ENCODE measurements around the gene PRKAA1. TPM values are rescaled to one million over a fixed set of nuclear protein-coding genes. Genes with fewer than 3 reads are reported as not detected.

Gene PRKAA1
- total RNA-seq, 1 experiment from 2014 or later: 178 TPM

- ChIA-PET CTCF (interaction anchor here (0.5 kb wide), 1 partner anchor 35 kb away, joined by 4 read pairs; no protein-coding TSS in a partner anchor), POLR2A (ENCODE audit: unreplicated experiment) (interaction anchor here (0.5 kb wide), 1 partner anchor 14 kb away, joined by 5 read pairs; no protein-coding TSS in a partner anchor)
- peaks cover 57% of the 10 kb centered on the region for H3K36me3 ChIP-seq (ENCODE audit: low read depth)
- DNase-seq: no peak
- intact Hi-C loops (cut with micrococcal nuclease; ENCODE audit: unreplicated experiment): no loop called here
- peak overlapping the region; percentile 96 for H3K27ac ChIP-seq
- H3K9me2 ChIP-seq (ENCODE audit: insufficient read depth): no peaks in the 10 kb centered on the region
- H3K79me2 ChIP-seq (ENCODE audit: low read depth): peaks cover 66% of the 10 kb centered on the region
- peak overlapping the region; percentile 99 for H3K4me2 ChIP-seq
- H3F3A ChIP-seq (ENCODE audit: insufficient read depth, low read depth): peaks cover 76% of the 10 kb centered on the region
- peaks cover 52% of the 10 kb centered on the region for H4K20me1 ChIP-seq (ENCODE audit: insufficient read depth)
- no peak overlapping the region for H2AFZ ChIP-seq
- no peaks in the 10 kb centered on the region for H3K9me3 ChIP-seq (ENCODE audit: insufficient read depth, low read depth)
- H3K27me3 ChIP-seq (ENCODE audit: insufficient read depth, low read depth): no peaks in the 10 kb centered on the region
- H3K4me1 ChIP-seq (replicated peaks; ENCODE audit: insufficient read depth): peaks cover 40% of the 10 kb centered on the region
- H3K4me3 ChIP-seq: peak overlapping the region; percentile 86
- TF ChIP-seq EZH2 (IDR thresholded peaks at IDR 0.05; ENCODE audit: low read depth): no peak
- TF ChIP-seq CTCF (conservative IDR thresholded peaks at IDR 0.05): no peak
- BruUV-seq (replicated peaks): no TSS peak
Observed at GRCh38 chr5:40833712-40834229, 35.6 kb upstream of the PRKAA1 start.

DNA sequence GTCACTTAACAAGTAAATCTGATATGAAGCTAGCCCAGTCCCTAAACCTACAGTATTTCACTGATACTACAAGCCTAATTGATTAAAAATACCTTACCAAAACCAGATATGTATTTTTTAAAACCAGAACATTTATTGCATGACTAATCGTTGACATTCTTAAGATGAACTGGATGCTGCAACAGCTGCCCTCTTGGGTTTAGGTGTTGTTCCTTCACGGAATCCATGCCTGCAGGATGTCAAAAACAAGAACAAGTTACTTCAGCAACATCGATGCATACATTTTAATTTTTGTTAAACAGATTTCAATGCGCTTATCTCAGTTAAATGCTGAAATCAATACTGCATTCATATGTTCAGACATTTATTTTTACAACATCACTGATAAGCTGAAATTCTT is 34.2 kb upstream of the PRKAA1 start:
- no TSS peak for BruUV-seq (replicated peaks)
- Histone ChIP-seq H3K4me3 (peak overlapping the region; percentile 86; the same call in 1 of the 2 replicates), H3K9me3 (ENCODE audit: insufficient read depth, low read depth) (no peaks in the 10 kb centered on the region), H3K9me2 (ENCODE audit: insufficient read depth) (no peaks in the 10 kb centered on the region), H2AFZ (no peak overlapping the region), H3F3A (ENCODE audit: insufficient read depth, low read depth) (peaks cover 91% of the 10 kb centered on the region), H3K4me1 (replicated peaks; ENCODE audit: insufficient read depth) (peaks cover 40% of the 10 kb centered on the region), H4K20me1 (ENCODE audit: insufficient read depth) (peaks cover 66% of the 10 kb centered on the region), H3K4me2 (peak overlapping the region; percentile 99), H3K27me3 (ENCODE audit: insufficient read depth, low read depth) (no peaks in the 10 kb centered on the region), H3K36me3 (ENCODE audit: low read depth) (peaks cover 72% of the 10 kb centered on the region), H3K79me2 (ENCODE audit: low read depth) (peaks cover 68% of the 10 kb centered on the region), H3K27ac (peak overlapping the region; percentile 96)
- DNase-seq: peak in 1 of 2 experiments; percentile 67
- CTCF ChIA-PET: interaction anchor here (0.7 to 1.0 kb wide), 2 partner anchors 24 to 90 kb away, joined by 3 to 4 read pairs; no protein-coding TSS in a partner anchor
- TF ChIP-seq EZH2 (IDR thresholded peaks at IDR 0.05; ENCODE audit: low read depth) (no peak), CTCF (conservative IDR thresholded peaks at IDR 0.05) (0 out of 2 replicates have a peak, but pooled peaks have one; percentile 11)
- intact Hi-C loops (cut with micrococcal nuclease; ENCODE audit: unreplicated experiment): no loop called here
- POLR2A ChIA-PET (ENCODE audit: unreplicated experiment): interaction anchor here (0.7 to 1.2 kb wide), 5 partner anchors 9 to 41 kb away, joined by 3 to 24 read pairs (median 4); partner anchors contain the start of gene PRKAA1

- Histone ChIP-seq H3K36me3 (ENCODE audit: low read depth) (peaks cover 79% of the 10 kb centered on the region), H3F3A (ENCODE audit: insufficient read depth, low read depth) (peaks cover 96% of the 10 kb centered on the region), H4K20me1 (ENCODE audit: insufficient read depth) (peaks cover 74% of the 10 kb centered on the region), H2AFZ (no peak overlapping the region), H3K27ac (peak overlapping the region; percentile 96), H3K9me2 (ENCODE audit: insufficient read depth) (no peaks in the 10 kb centered on the region), H3K27me3 (ENCODE audit: insufficient read depth, low read depth) (no peaks in the 10 kb centered on the region), H3K4me2 (peak overlapping the region; percentile 99), H3K9me3 (ENCODE audit: insufficient read depth, low read depth) (no peaks in the 10 kb centered on the region), H3K4me3 (peak overlapping the region; percentile 86; the same call in 1 of the 2 replicates), H3K4me1 (replicated peaks; ENCODE audit: insufficient read depth) (peaks cover 34% of the 10 kb centered on the region), H3K79me2 (ENCODE audit: low read depth) (peaks cover 64% of the 10 kb centered on the region)
- BruUV-seq (replicated peaks): no TSS peak
- POLR2A ChIA-PET (ENCODE audit: unreplicated experiment): interaction anchor here (0.6 to 1.2 kb wide), 6 partner anchors 8 to 1688 kb away, joined by 3 to 24 read pairs (median 4); partner anchors contain the start of gene PRKAA1
- intact Hi-C loops (cut with micrococcal nuclease; ENCODE audit: unreplicated experiment): no loop called here
- CTCF ChIA-PET: interaction anchor here (0.7 to 1.0 kb wide), 2 partner anchors 23 to 89 kb away, joined by 3 to 4 read pairs; no protein-coding TSS in a partner anchor
- TF ChIP-seq CTCF (conservative IDR thresholded peaks at IDR 0.05): 0 out of 2 replicates have a peak, but pooled peaks have one; percentile 1
- no peak for TF ChIP-seq EZH2 (IDR thresholded peaks at IDR 0.05; ENCODE audit: low read depth)
- peak in 1 of 2 experiments; percentile 61 for DNase-seq
Observed at GRCh38 chr5:40831346-40832210, 33.4 kb upstream of the PRKAA1 start.

Data from PC-9 (cell line).